Activated CD4-positive, alpha-beta T cell treated with anti-CD3 and anti-CD28 coated beads, Interleukin-2, amount 10 ng/mL, durations not matched to agents 24 days and 14 days (primary cell): Measurements from ENCODE around the gene GRIA4. TPM values are rescaled to one million over a fixed set of nuclear protein-coding genes. Genes with fewer than 3 reads are reported as not detected.

Experiments used
- DNase-seq: peaks from one replicate; pipeline ENCODE4 v3.0.0; 2022
- H3K27ac Mint-ChIP-seq: one replicate; pipeline ENCODE4 v1.8.0; 2022; ENCODE audit warnings: mild to moderate bottlenecking, mixed read lengths
- H3K27me3 Mint-ChIP-seq: one replicate; pipeline ENCODE4 v1.8.0; 2022; ENCODE audit warnings: mixed read lengths
- H3K36me3 Mint-ChIP-seq: one replicate; pipeline ENCODE4 v1.8.0; 2022; ENCODE audit warnings: low read depth, mild to moderate bottlenecking, mixed read lengths
- H3K4me1 Mint-ChIP-seq: one replicate; pipeline ENCODE4 v1.8.0; 2021; ENCODE audit warnings: mixed read lengths
- H3K4me3 Mint-ChIP-seq: one replicate; pipeline ENCODE4 v1.8.0; 2022; ENCODE audit warnings: mild to moderate bottlenecking, moderate library complexity, mixed read lengths
- H3K9me3 Mint-ChIP-seq: one replicate; pipeline ENCODE4 v1.8.0; 2021; ENCODE audit warnings: mixed read lengths
- intact Hi-C: fragments of 100-400 bp; cut with micrococcal nuclease; formaldehyde crosslinking; loops from one replicate; pipeline ENCODE4 v1.15.1; 2023
- total RNA-seq: library from RNA; stranded (reverse); gene quantifications from 2 replicates; pipeline ENCODE4 v1.2.3, GENCODE V29; 2022

Gene GRIA4
- total RNA-seq, 1 donor from 2014 or later: not detected

- H3K27ac Mint-ChIP-seq: no peak overlapping the region
- no peak for DNase-seq
- H3K4me1 Mint-ChIP-seq: no peaks in the 10 kb centered on the region
- H3K27me3 Mint-ChIP-seq: peaks cover 1% of the 10 kb centered on the region
- no peaks in the 10 kb centered on the region for H3K36me3 Mint-ChIP-seq
- intact Hi-C loops: no loop called here
- no peak overlapping the region for H3K4me3 Mint-ChIP-seq
- no peaks in the 10 kb centered on the region for H3K9me3 Mint-ChIP-seq
Observed at GRCh38 chr11:105891685-105892084, 281.8 kb downstream of the GRIA4 start.

GRCh38 chr11:105897161-105897560 lies 287.3 kb downstream of the GRIA4 start:
- intact Hi-C loops: no loop called here
- no peak overlapping the region for H3K27ac Mint-ChIP-seq
- H3K9me3 Mint-ChIP-seq: no peaks in the 10 kb centered on the region
- no peak overlapping the region for H3K4me3 Mint-ChIP-seq
- no peaks in the 10 kb centered on the region for H3K27me3 Mint-ChIP-seq
- no peaks in the 10 kb centered on the region for H3K36me3 Mint-ChIP-seq
- H3K4me1 Mint-ChIP-seq: no peaks in the 10 kb centered on the region
- DNase-seq: no peak

GRCh38 chr11:105899772-105900171 lies 289.9 kb downstream of the GRIA4 start:
- Mint-ChIP-seq H3K4me3 (no peak overlapping the region), H3K27me3 (no peaks in the 10 kb centered on the region), H3K27ac (no peak overlapping the region), H3K9me3 (no peaks in the 10 kb centered on the region), H3K4me1 (no peaks in the 10 kb centered on the region), H3K36me3 (no peaks in the 10 kb centered on the region)
- no peak for DNase-seq
- intact Hi-C loops: no loop called here

GRCh38 chr11:105900515-105901035 lies 290.7 kb downstream of the GRIA4 start:
- Mint-ChIP-seq H3K4me3 (no peak overlapping the region), H3K4me1 (no peaks in the 10 kb centered on the region), H3K36me3 (no peaks in the 10 kb centered on the region), H3K9me3 (no peaks in the 10 kb centered on the region), H3K27ac (no peak overlapping the region), H3K27me3 (no peaks in the 10 kb centered on the region)
- intact Hi-C loops: no loop called here
- no peak for DNase-seq

- intact Hi-C loops: no loop called here
- Mint-ChIP-seq H3K4me1 (no peaks in the 10 kb centered on the region), H3K27ac (no peak overlapping the region), H3K27me3 (no peaks in the 10 kb centered on the region), H3K9me3 (no peaks in the 10 kb centered on the region), H3K4me3 (no peak overlapping the region), H3K36me3 (no peaks in the 10 kb centered on the region)
- no peak for DNase-seq
Observed at GRCh38 chr11:105903113-105903512, 293.2 kb downstream of the GRIA4 start.

GRCh38 chr11:105906517-105906916 lies 296.6 kb downstream of the GRIA4 start:
- H3K27ac Mint-ChIP-seq: no peak overlapping the region
- no peaks in the 10 kb centered on the region for H3K36me3 Mint-ChIP-seq
- H3K27me3 Mint-ChIP-seq: no peaks in the 10 kb centered on the region

GRCh38 chr11:105907319-105907718 lies 297.4 kb downstream of the GRIA4 start:
- H3K4me3 Mint-ChIP-seq: no peak overlapping the region
- H3K4me1 Mint-ChIP-seq: no peaks in the 10 kb centered on the region
- no peak for DNase-seq
- no peaks in the 10 kb centered on the region for H3K27me3 Mint-ChIP-seq
- H3K9me3 Mint-ChIP-seq: no peaks in the 10 kb centered on the region
- intact Hi-C loops: no loop called here
- no peaks in the 10 kb centered on the region for H3K36me3 Mint-ChIP-seq
- no peak overlapping the region for H3K27ac Mint-ChIP-seq

More at GRCh38 chr11:105906517-105906916, 296.6 kb downstream of the GRIA4 start:
- Mint-ChIP-seq H3K4me1 (no peaks in the 10 kb centered on the region), H3K9me3 (no peaks in the 10 kb centered on the region), H3K4me3 (no peak overlapping the region)
- no peak for DNase-seq
- intact Hi-C loops: no loop called here

GRCh38 chr11:105910095-105910715 lies 300.3 kb downstream of the GRIA4 start:
- no peaks in the 10 kb centered on the region for H3K36me3 Mint-ChIP-seq
- no peak for DNase-seq
- no peaks in the 10 kb centered on the region for H3K9me3 Mint-ChIP-seq
- no peaks in the 10 kb centered on the region for H3K27me3 Mint-ChIP-seq
- no peaks in the 10 kb centered on the region for H3K4me1 Mint-ChIP-seq
- H3K27ac Mint-ChIP-seq: no peak overlapping the region
- intact Hi-C loops: no loop called here
- no peak overlapping the region for H3K4me3 Mint-ChIP-seq

- intact Hi-C loops: no loop called here
Observed at GRCh38 chr11:105911454-105911853, 301.6 kb downstream of the GRIA4 start.

GRCh38 chr11:105912666-105913065 lies 302.8 kb downstream of the GRIA4 start:
- Mint-ChIP-seq H3K27ac (no peak overlapping the region), H3K9me3 (no peaks in the 10 kb centered on the region), H3K27me3 (no peaks in the 10 kb centered on the region), H3K4me1 (no peaks in the 10 kb centered on the region), H3K36me3 (no peaks in the 10 kb centered on the region), H3K4me3 (no peak overlapping the region)
- DNase-seq: no peak
- intact Hi-C loops: no loop called here

More at GRCh38 chr11:105911454-105911853, 301.6 kb downstream of the GRIA4 start:
- Mint-ChIP-seq H3K27me3 (no peaks in the 10 kb centered on the region), H3K27ac (no peak overlapping the region), H3K4me1 (no peaks in the 10 kb centered on the region), H3K9me3 (no peaks in the 10 kb centered on the region), H3K36me3 (no peaks in the 10 kb centered on the region), H3K4me3 (no peak overlapping the region)
- DNase-seq: no peak

GRCh38 chr11:105915021-105915420 lies 305.1 kb downstream of the GRIA4 start:
- intact Hi-C loops: no loop called here
- no peaks in the 10 kb centered on the region for H3K36me3 Mint-ChIP-seq
- no peak for DNase-seq
- no peaks in the 10 kb centered on the region for H3K27me3 Mint-ChIP-seq
- H3K4me1 Mint-ChIP-seq: no peaks in the 10 kb centered on the region
- H3K9me3 Mint-ChIP-seq: no peaks in the 10 kb centered on the region
- no peak overlapping the region for H3K27ac Mint-ChIP-seq
- H3K4me3 Mint-ChIP-seq: no peak overlapping the region

- intact Hi-C loops: no loop called here
- H3K4me3 Mint-ChIP-seq: no peak overlapping the region
- H3K9me3 Mint-ChIP-seq: no peaks in the 10 kb centered on the region
- no peaks in the 10 kb centered on the region for H3K27me3 Mint-ChIP-seq
- no peak for DNase-seq
- H3K36me3 Mint-ChIP-seq: no peaks in the 10 kb centered on the region
- H3K27ac Mint-ChIP-seq: no peak overlapping the region
- H3K4me1 Mint-ChIP-seq: no peaks in the 10 kb centered on the region
Observed at GRCh38 chr11:105918039-105918438, 308.2 kb downstream of the GRIA4 start.

GRCh38 chr11:105918600-105918999 lies 308.7 kb downstream of the GRIA4 start:
- DNase-seq: no peak
- Mint-ChIP-seq H3K27ac (no peak overlapping the region), H3K27me3 (no peaks in the 10 kb centered on the region), H3K36me3 (no peaks in the 10 kb centered on the region), H3K9me3 (no peaks in the 10 kb centered on the region), H3K4me1 (no peaks in the 10 kb centered on the region), H3K4me3 (no peak overlapping the region)
- intact Hi-C loops: no loop called here

GRCh38 chr11:105923252-105923651 lies 313.4 kb downstream of the GRIA4 start:
- DNase-seq: no peak
- Mint-ChIP-seq H3K4me1 (no peaks in the 10 kb centered on the region), H3K9me3 (no peaks in the 10 kb centered on the region), H3K36me3 (no peaks in the 10 kb centered on the region), H3K4me3 (no peak overlapping the region), H3K27ac (no peak overlapping the region), H3K27me3 (no peaks in the 10 kb centered on the region)
- intact Hi-C loops: no loop called here

- Mint-ChIP-seq H3K36me3 (no peaks in the 10 kb centered on the region), H3K9me3 (no peaks in the 10 kb centered on the region)
Observed at GRCh38 chr11:105923807-105924206, 313.9 kb downstream of the GRIA4 start.

More at GRCh38 chr11:105923807-105924206, 313.9 kb downstream of the GRIA4 start:
- intact Hi-C loops: no loop called here
- Mint-ChIP-seq H3K27me3 (no peaks in the 10 kb centered on the region), H3K27ac (no peak overlapping the region), H3K4me3 (no peak overlapping the region), H3K4me1 (no peaks in the 10 kb centered on the region)
- no peak for DNase-seq
